NCI-H2227 treated with DMSO at 0.1 percent for 48 hours (cell line): ENCODE results near the gene KRT77.

Experiments used
- DNase-seq: peaks from one replicate; lab custom pipeline; 2025; lab: John Stamatoyannopoulos, UW

The KRT77 gene

GRCh38 chr12:52655251-52655650 lies 48.1 kb downstream of the KRT77 start:
- no peak for DNase-seq

DNA sequence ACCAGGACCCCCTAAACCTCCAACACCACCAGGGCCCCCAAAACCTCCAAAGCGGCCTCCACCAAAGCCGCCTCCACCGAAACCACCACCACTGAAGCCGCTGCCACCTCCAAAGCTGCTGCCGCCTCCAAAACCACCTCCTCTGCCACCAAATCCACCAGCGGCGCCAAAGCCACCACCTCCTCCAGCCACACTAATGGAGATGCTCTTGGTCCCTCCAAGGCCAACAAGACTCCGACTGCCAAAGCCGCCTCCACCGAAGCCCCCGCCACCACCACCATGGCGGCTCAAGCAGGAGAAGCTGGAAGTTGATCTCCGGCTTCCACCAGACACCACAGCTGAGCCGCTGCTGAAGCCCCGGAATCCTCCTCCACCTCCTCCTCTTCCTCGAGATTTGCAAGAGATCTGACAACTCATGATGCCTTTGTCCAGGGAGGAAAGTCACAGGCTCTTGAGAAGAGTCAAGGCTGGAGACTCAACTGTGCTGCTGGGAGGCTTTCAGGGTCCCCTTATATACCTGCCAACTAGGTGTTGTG lies 51.5 kb downstream of the KRT77 start, which contains the start of gene KRT2:
Gene KRT2, minus strand, starts transcription at position 486 of the 536 bp plus-strand sequence. Its CDS starts 69 bp downstream, at position 417.
- no peak for DNase-seq

DNA sequence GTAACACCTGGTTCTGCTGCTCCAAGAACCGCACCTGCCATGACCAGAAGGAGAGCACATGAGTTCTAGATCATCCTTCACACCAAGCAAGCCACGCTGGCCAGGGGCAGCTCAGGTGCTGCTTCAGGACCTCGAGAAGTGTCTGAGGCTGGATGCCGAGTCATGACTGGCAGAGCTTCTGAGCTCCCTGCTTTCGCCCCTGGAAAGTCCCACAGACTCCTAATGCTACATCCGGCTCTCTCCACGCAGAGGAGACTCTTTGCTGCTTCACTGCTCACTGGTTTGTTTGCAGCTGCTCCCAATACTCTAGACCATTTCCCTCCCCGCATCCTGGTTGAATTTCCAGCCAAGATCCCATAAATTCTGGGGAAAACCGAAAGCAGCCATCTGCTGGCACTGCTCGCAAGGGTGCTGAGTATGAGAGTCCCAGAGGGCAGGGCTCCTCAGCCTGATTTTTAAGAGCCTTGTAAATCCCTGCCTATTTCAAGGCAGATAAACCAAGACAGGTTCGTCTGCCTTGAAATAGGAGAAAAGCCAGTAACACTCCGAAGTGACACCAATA lies 52.7 kb downstream of the KRT77 start:
- DNase-seq = no peak

DNA sequence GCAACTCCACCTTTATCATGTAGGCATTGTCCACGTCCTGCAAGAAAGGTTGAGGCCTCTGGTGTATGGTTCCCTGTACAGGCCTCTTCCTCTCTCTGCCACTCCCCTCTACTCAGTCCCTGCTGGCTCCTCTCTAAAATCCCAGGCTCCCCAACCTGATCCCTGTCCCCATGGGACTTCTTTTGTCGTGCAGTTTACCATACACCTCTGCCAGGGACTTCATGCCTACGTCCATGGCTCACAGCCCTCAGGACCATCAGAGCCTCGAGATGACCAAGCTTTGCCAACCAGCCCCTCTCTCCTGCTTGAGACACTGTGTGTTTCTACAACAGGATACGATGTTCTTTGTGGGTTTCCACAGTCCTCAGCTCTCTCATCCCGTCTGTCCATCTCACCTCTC lies 54.3 kb downstream of the KRT77 start:
- DNase-seq = no peak

GRCh38 chr12:52648012-52648550 lies 55.2 kb downstream of the KRT77 start:
- no peak for DNase-seq

DNA sequence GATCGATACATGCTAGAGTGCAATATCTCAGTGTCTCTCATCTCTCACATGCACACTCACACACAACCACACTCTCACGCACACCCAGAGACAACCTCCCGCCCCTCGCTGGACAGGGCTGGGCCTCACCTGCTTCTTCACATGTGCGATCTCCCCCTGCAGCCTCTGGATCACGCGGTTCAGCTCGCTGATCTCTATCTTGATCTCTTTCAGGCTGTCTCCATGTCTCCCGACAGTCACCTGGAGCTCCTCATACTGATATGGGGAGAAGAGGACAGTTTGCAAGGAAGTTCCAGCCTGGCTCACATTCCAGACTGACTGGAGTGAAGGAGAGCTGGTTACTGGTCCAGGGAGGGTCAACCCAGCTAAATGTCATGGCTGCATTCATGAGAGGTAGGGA lies 55.7 kb downstream of the KRT77 start:
- no peak for DNase-seq

GRCh38 chr12:52646613-52647012 lies 56.7 kb downstream of the KRT77 start:
- no peak for DNase-seq

- DNase-seq = no peak
These were observed 57.3 kb downstream of the KRT77 start for GRCh38 chr12:52645982-52646381.

- DNase-seq = no peak
These were observed 58.1 kb downstream of the KRT77 start for GRCh38 chr12:52645120-52645761.

- DNase-seq = no peak
These were observed 59.3 kb downstream of the KRT77 start for GRCh38 chr12:52644078-52644415.

DNA sequence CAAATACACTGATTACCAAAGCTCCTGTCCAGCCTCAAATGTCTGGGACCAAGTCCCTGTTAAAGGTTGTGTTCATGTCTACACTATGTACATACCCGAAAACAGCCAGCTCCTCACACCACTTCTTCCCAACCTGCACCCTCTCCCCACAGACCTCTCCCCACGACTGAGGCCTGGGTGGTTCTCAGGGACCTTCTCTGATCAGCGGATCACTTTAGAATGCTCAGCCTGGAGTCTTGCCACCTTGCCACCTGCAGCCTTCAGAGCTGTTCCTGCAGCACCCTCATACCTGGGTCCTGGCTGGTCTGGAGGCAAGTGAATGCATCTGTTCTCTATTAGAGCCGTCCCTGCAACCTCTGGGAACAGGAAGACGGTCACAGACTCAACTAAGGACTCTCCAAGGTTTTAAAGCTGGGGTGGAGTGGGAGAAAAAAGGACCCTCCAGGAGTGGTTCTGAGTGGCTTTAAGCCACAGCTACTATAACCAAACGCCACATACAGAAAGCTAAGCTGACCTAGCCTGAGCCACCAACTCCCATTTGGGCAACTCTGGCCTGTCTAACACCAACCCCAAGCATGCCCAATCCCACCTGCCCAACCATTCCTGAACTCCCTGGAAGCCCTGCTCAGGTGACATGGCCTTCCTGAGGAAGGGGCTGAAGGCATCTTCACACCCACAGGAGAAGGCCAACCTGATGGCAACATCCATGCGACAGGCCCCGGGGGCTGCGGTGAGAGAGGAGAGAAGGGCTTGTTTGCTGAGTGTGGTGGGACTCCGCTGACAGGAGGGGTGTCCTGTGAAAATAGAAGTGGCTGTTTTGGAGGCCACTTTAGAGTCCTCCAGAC lies 59.9 kb downstream of the KRT77 start:
- DNase-seq = no peak

GRCh38 chr12:52641468-52641867 lies 61.9 kb downstream of the KRT77 start:
- DNase-seq = no peak
